Colonic mucosa (tissue), 4 donors: Measurements from ENCODE around the gene VWA2. TPM values are rescaled to one million over a fixed set of nuclear protein-coding genes. Genes with fewer than 3 reads are reported as not detected.

Experiments used
- DNase-seq: peaks from one replicate; pipeline ENCODE4 v3.0.0-alpha.2; 2020
- H3K27ac ChIP-seq: fragments of 200-600 bp; one replicate; pipeline ENCODE4 v1.8.0; 2021
- H3K27me3 ChIP-seq: fragments of 200-600 bp; one replicate; pipeline ENCODE4 v1.8.0; 2021
- H3K36me3 ChIP-seq: fragments of 200-600 bp; one replicate; pipeline ENCODE4 v1.8.0; 2021
- H3K4me1 ChIP-seq: fragments of 200-600 bp; one replicate; pipeline ENCODE4 v1.8.0; 2021; ENCODE audit warnings: mild to moderate bottlenecking
- H3K4me3 ChIP-seq: fragments of 200-600 bp; one replicate; pipeline ENCODE4 v1.8.0; 2021
- H3K9ac ChIP-seq, 2 donors: one replicate each; pipeline ENCODE4 v1.7.0; 2013; ENCODE audit warnings: control low read depth in 2 of 2, low read depth in 2 of 2, low read length in 2 of 2
- H3K9me3 ChIP-seq: fragments of 200-600 bp; one replicate; pipeline ENCODE4 v1.8.0; 2021
- CTCF ChIP-seq: fragments of 200-600 bp; IDR thresholded peaks from one replicate; pipeline ENCODE4 v1.8.0; 2022; ENCODE audit warnings: antibody characterized with exemption, mild to moderate bottlenecking
- intact Hi-C: fragments of 100-400 bp; cut with DNase I; formaldehyde crosslinking; loops from one replicate; pipeline ENCODE4 v1.14.1; 2022
- total RNA-seq, 2 donors: library from RNA; stranded (reverse); fragmentation: NEBNext Ultra II Directional in 1 of 2; extraction: Animal tissue kit (Norgen Biotek cat#: 25700) in 1 of 2; gene quantifications; one replicate each; pipeline ENCODE4 v1.2.1, GENCODE V29; 2021
- donor health status: healthy.
- donor health status: DM: no; HTN: no; CAD: no.
- donor health status: DM: no; HTN: no; CAD: no.

The VWA2 gene
- total RNA-seq, 2 donors from 2014 or later, result 2.4 to 2.6 TPM

DNA sequence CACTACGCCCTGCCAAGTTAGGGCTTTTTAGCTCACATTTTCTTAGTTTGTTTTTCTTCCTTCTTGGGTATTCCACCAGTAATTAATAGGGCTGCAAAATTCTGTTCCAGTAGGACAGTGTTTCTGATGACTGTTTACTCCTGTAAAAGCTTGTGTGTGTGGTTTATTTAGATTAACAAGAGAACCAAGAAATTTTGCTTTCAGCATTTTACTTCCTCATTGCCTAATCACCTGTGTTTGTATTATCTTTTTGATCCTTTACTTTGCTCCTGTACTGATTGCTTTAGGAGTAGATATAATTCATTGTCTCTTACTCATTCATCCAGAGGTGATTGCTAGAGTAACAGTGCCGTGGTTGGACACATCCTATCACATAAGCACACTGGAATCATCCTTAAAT, 32.2 kb upstream of the VWA2 start:
- H3K27me3 ChIP-seq, result no peaks in the 10 kb centered on the region
- H3K36me3 ChIP-seq, result no peaks in the 10 kb centered on the region
- H3K9me3 ChIP-seq, result no peaks in the 10 kb centered on the region
- no peak for TF ChIP-seq CTCF
- H3K27ac ChIP-seq, result no peak overlapping the region
- no peaks in the 10 kb centered on the region for H3K4me1 ChIP-seq
- H3K9ac ChIP-seq, result no peak overlapping the region
- DNase-seq, result no peak
- no peak overlapping the region for H3K4me3 ChIP-seq
- intact Hi-C loops, result no loop called here

DNA sequence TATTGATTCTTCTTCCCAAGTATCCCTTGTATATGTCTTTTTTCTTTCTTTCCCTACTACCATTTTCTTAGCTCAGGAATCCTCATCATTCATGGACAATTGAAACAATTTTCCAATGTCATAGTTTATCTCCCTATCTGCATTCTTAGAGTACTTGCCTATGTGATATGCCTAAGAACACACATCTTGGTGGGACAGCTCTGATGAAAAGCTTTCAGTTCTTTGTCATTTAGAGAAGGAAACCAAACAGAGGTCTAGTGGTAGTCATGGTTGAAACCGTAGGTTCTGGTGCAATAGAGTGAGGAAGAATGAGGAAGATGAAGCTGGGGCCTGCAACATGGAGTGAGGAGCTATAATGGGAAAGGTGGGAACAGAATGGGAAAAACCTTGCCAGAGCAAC, 31.7 kb upstream of the VWA2 start:
- H3K9ac ChIP-seq, result no peak overlapping the region
- H3K9me3 ChIP-seq, result no peaks in the 10 kb centered on the region
- H3K27ac ChIP-seq, result no peak overlapping the region
- H3K36me3 ChIP-seq, result no peaks in the 10 kb centered on the region
- H3K4me1 ChIP-seq, result no peaks in the 10 kb centered on the region
- H3K4me3 ChIP-seq, result no peak overlapping the region
- TF ChIP-seq CTCF, result no peak
- H3K27me3 ChIP-seq, result no peaks in the 10 kb centered on the region
- intact Hi-C loops, result no loop called here
- DNase-seq, result no peak

- Histone ChIP-seq H3K36me3 (no peaks in the 10 kb centered on the region), H3K27me3 (no peaks in the 10 kb centered on the region), H3K4me3 (no peak overlapping the region), H3K9me3 (no peaks in the 10 kb centered on the region), H3K27ac (no peak overlapping the region), H3K4me1 (no peaks in the 10 kb centered on the region), H3K9ac (no peak overlapping the region)
- TF ChIP-seq CTCF, result no peak
- DNase-seq, result no peak
- intact Hi-C loops, result no loop called here
Measured at GRCh38 chr10:114208351-114208750, 30.7 kb upstream of the VWA2 start.

- Histone ChIP-seq H3K27ac (no peak overlapping the region), H3K9ac (no peak overlapping the region), H3K36me3 (no peaks in the 10 kb centered on the region), H3K27me3 (no peaks in the 10 kb centered on the region), H3K4me3 (no peak overlapping the region), H3K9me3 (no peaks in the 10 kb centered on the region), H3K4me1 (no peaks in the 10 kb centered on the region)
- TF ChIP-seq CTCF, result no peak
- intact Hi-C loops, result no loop called here
- DNase-seq, result no peak
Measured at GRCh38 chr10:114212153-114212552, 26.9 kb upstream of the VWA2 start.

DNA sequence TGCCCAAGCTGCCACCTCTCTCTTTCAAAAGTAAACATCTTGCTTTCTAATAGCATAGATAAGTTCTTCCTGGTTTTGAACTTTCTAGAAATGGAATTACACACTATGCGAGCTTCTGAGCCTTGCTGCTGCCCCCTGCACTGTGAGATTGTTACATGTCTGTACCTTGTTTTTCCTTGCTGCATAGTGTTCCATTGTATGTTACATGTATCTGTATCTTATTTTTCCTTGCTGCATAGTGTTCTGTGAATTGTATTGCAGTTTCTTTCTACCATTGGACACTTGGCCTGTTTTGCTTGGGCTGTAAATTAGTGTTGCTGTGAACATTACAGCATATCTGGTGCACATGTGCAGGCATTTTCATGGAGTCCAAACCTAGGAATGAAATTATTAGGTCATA, 24.0 kb upstream of the VWA2 start:
- H3K9me3 ChIP-seq, result no peaks in the 10 kb centered on the region
- TF ChIP-seq CTCF, result no peak
- H3K9ac ChIP-seq, result no peak overlapping the region
- H3K4me1 ChIP-seq, result no peaks in the 10 kb centered on the region
- DNase-seq, result no peak
- intact Hi-C loops, result no loop called here
- no peaks in the 10 kb centered on the region for H3K36me3 ChIP-seq
- no peaks in the 10 kb centered on the region for H3K27me3 ChIP-seq
- no peak overlapping the region for H3K4me3 ChIP-seq
- H3K27ac ChIP-seq, result no peak overlapping the region

- no peak overlapping the region for H3K27ac ChIP-seq
- H3K36me3 ChIP-seq, result no peaks in the 10 kb centered on the region
- TF ChIP-seq CTCF, result no peak
Measured at GRCh38 chr10:114220281-114220680, 18.8 kb upstream of the VWA2 start.

More at GRCh38 chr10:114220281-114220680, 18.8 kb upstream of the VWA2 start:
- H3K4me3 ChIP-seq, result no peak overlapping the region
- H3K9ac ChIP-seq, result no peak overlapping the region
- no peaks in the 10 kb centered on the region for H3K4me1 ChIP-seq
- intact Hi-C loops, result no loop called here
- DNase-seq, result no peak
- H3K27me3 ChIP-seq, result no peaks in the 10 kb centered on the region
- no peaks in the 10 kb centered on the region for H3K9me3 ChIP-seq
